Mesendoderm (in vitro differentiated cells): ENCODE results near the gene ADH4.

Source experiments
- DNase-seq: peaks from one replicate; pipeline ENCODE4 v3.0.0; 2013
- H2AK5ac ChIP-seq: 2 replicates; pipeline ENCODE4 v1.6.1; 2013; ENCODE audit warnings: low read length, inconsistent platforms
- H2BK120ac ChIP-seq: 2 replicates; pipeline ENCODE4 v1.6.1; 2013; ENCODE audit warnings: low read depth, mild to moderate bottlenecking, low read length, moderate library complexity, mixed read lengths
- H2BK15ac ChIP-seq: replicated peaks from 2 replicates; pipeline ENCODE4 v1.6.1; 2013; ENCODE audit warnings: low read depth, mild to moderate bottlenecking, moderate library complexity
- H2BK5ac ChIP-seq: 2 replicates; pipeline ENCODE4 v1.6.1; 2013; ENCODE audit warnings: low read length, inconsistent platforms
- H3K18ac ChIP-seq: 2 replicates; pipeline ENCODE4 v1.6.1; 2013; ENCODE audit warnings: mild to moderate bottlenecking, low read length, mixed read lengths
- H3K23ac ChIP-seq: one replicate; pipeline ENCODE4 v1.6.1; 2013; ENCODE audit warnings: low read length
- H3K27ac ChIP-seq: 2 replicates; pipeline ENCODE4 v1.5.1; 2013; ENCODE audit warnings: low read depth, mild to moderate bottlenecking, inconsistent platforms, low read length, moderate library complexity
- H3K27me3 ChIP-seq: 2 replicates; pipeline ENCODE4 v1.6.1; 2013; ENCODE audit warnings: low read length, control low read depth, mild to moderate bottlenecking, inconsistent platforms; ENCODE audit not compliant: insufficient read depth, poor library complexity
- H3K36me3 ChIP-seq: 2 replicates; pipeline ENCODE4 v1.6.1; 2013; ENCODE audit warnings: low read length, inconsistent platforms; ENCODE audit not compliant: control insufficient read depth, insufficient read depth
- H3K4ac ChIP-seq: one replicate; pipeline ENCODE4 v1.6.1; 2013; ENCODE audit warnings: low read depth, mild to moderate bottlenecking, low read length, moderate library complexity
- H3K4me1 ChIP-seq: 2 replicates; pipeline ENCODE4 v1.6.1; 2013; ENCODE audit warnings: low read depth, low read length, inconsistent platforms; ENCODE audit not compliant: control insufficient read depth
- H3K4me2 ChIP-seq: 2 replicates; pipeline ENCODE4 v1.6.1; 2013; ENCODE audit warnings: low read length
- H3K4me3 ChIP-seq: 2 replicates; pipeline ENCODE4 v1.5.1; 2013; ENCODE audit warnings: mild to moderate bottlenecking, low read length
- H3K56ac ChIP-seq: one replicate; pipeline ENCODE4 v1.6.1; 2013; ENCODE audit warnings: low read length
- H3K79me1 ChIP-seq: 2 replicates; pipeline ENCODE4 v1.6.1; 2013; ENCODE audit warnings: low read length, inconsistent platforms
- H3K79me2 ChIP-seq: 2 replicates; pipeline ENCODE4 v1.6.1; 2013; ENCODE audit warnings: mild to moderate bottlenecking, low read length; ENCODE audit not compliant: control insufficient read depth, insufficient read depth
- H3K9ac ChIP-seq: 2 replicates; pipeline ENCODE4 v1.6.1; 2013; ENCODE audit warnings: low read length, inconsistent platforms
- H4K5ac ChIP-seq: one replicate; pipeline ENCODE4 v1.6.1; 2013; ENCODE audit warnings: low read length
- H4K8ac ChIP-seq: one replicate; pipeline ENCODE4 v1.6.1; 2013; ENCODE audit warnings: low read depth, mild to moderate bottlenecking, control low read depth, low read length, moderate library complexity
- WGBS: extraction: QIAGEN DNeasy Blood & Tissue Kit; methylation state at CpG from one replicate; pipeline ENCODE4 v1.1.7; 2013; ENCODE audit warnings: low lambda C conversion rate, missing lambda C conversion rate; ENCODE audit not compliant: insufficient coverage; ENCODE audit errors: extremely low coverage; 5-methylcytosine and 5-hydroxymethylcytosine counted together

ADH4 gene

GRCh38 chr4:99157478-99157935, 13.4 kb upstream of the ADH4 start:
- Histone ChIP-seq H2BK120ac (no peak overlapping the region), H4K5ac (no peak overlapping the region), H3K18ac (no peak overlapping the region), H2BK5ac (no peak overlapping the region), H3K23ac (no peak overlapping the region), H3K4ac (no peak overlapping the region), H3K27ac (no peak overlapping the region), H3K9ac (no peak overlapping the region), H3K56ac (no peak overlapping the region), H3K4me1 (no peaks in the 10 kb centered on the region), H3K79me2 (no peaks in the 10 kb centered on the region), H3K79me1 (no peaks in the 10 kb centered on the region), H3K36me3 (no peaks in the 10 kb centered on the region), H2BK15ac (no peak overlapping the region), H3K4me2 (no peak overlapping the region), H2AK5ac (no peak overlapping the region), H3K4me3 (no peak overlapping the region), H4K8ac (no peak overlapping the region), H3K27me3 (no peaks in the 10 kb centered on the region)
- DNase-seq: no peak
- WGBS: no CpG with 5 or more reads among the region's 3 CpGs

GRCh38 chr4:99156992-99157391, 12.9 kb upstream of the ADH4 start:
- Histone ChIP-seq H3K4ac (no peak overlapping the region), H3K4me2 (no peak overlapping the region), H3K18ac (no peak overlapping the region), H2BK15ac (no peak overlapping the region), H3K79me1 (no peaks in the 10 kb centered on the region), H3K27ac (no peak overlapping the region), H3K4me3 (no peak overlapping the region), H3K9ac (no peak overlapping the region), H2BK5ac (no peak overlapping the region), H3K27me3 (no peaks in the 10 kb centered on the region), H4K5ac (no peak overlapping the region), H3K4me1 (no peaks in the 10 kb centered on the region), H2AK5ac (no peak overlapping the region), H3K23ac (no peak overlapping the region), H2BK120ac (no peak overlapping the region), H3K36me3 (no peaks in the 10 kb centered on the region), H3K79me2 (no peaks in the 10 kb centered on the region), H4K8ac (no peak overlapping the region), H3K56ac (no peak overlapping the region)
- no CpG with 5 or more reads among the region's 1 CpG for WGBS
- no peak for DNase-seq

DNA sequence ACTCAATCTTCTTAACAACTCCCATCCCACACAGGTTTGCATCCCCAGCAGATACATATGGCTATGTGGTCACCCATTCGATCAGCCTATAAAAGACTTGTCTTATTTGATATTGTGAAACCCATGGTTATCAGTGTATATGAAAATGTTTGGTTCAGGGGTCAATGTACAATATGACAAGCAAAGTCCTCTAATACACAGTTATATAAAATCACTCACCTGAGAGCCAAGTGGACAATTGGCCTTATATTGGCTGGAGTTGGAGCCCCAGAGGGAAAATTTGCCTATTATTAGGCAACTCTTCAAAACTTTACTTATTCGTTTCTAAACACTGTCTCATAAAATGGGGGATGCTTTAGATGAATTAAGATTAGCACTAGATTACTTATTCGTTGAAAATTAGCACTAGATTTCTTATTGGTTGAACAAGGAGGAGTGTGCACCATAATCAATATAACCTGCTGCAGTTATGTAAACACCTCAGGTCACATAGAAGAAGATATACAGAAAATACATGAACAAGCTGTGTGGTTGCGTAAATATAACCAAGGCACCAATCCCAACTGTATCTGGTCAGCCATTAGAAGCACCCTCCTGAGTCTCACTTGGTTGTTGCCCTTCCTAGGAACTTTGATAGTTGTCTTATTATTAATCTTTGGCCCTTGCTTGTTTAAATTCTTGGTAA, 10.7 kb upstream of the ADH4 start:
- Histone ChIP-seq H4K8ac (no peak overlapping the region), H3K36me3 (no peaks in the 10 kb centered on the region), H2BK5ac (no peak overlapping the region), H2AK5ac (no peak overlapping the region), H3K56ac (no peak overlapping the region), H3K4me3 (no peak overlapping the region), H3K4me1 (no peaks in the 10 kb centered on the region), H3K79me2 (no peaks in the 10 kb centered on the region), H3K27ac (no peak overlapping the region), H3K23ac (no peak overlapping the region), H2BK120ac (no peak overlapping the region), H3K9ac (no peak overlapping the region), H3K79me1 (no peaks in the 10 kb centered on the region), H3K4ac (no peak overlapping the region), H2BK15ac (no peak overlapping the region), H3K4me2 (no peak overlapping the region), H3K27me3 (no peaks in the 10 kb centered on the region), H3K18ac (no peak overlapping the region), H4K5ac (no peak overlapping the region)
- no CpG with 5 or more reads among the region's 4 CpGs for WGBS
- DNase-seq: no peak

DNA sequence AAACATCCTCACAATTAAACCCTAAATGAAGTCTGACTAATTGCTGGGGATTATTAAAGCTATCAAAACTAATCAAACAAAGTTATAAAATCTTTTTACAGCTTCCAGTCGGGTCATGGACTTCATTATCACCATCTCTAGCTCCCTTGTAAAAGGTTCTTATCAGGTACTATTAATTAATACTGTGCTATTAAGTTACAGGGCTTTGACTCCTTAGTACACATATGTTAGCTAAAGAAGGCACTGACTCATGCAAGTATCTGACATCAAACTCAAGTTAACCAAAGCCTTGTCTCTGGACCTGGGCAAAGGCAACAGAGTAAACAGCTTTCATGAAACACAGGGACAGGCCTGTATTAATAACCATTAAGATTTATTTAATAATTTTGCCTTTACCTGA, 7.9 kb upstream of the ADH4 start:
- H3K23ac ChIP-seq: no peak overlapping the region
- H3K18ac ChIP-seq: no peak overlapping the region
- no peaks in the 10 kb centered on the region for H3K4me1 ChIP-seq
- H3K79me2 ChIP-seq: no peaks in the 10 kb centered on the region
- no peak for DNase-seq
- no peaks in the 10 kb centered on the region for H3K79me1 ChIP-seq
- no peak overlapping the region for H3K4ac ChIP-seq
- H3K36me3 ChIP-seq: no peaks in the 10 kb centered on the region
- H2BK5ac ChIP-seq: no peak overlapping the region
- no peak overlapping the region for H4K5ac ChIP-seq
- no peak overlapping the region for H3K27ac ChIP-seq
- no peak overlapping the region for H4K8ac ChIP-seq
- no peak overlapping the region for H3K4me2 ChIP-seq
- WGBS: no CpG with 5 or more reads among the region's 1 CpG
- no peaks in the 10 kb centered on the region for H3K27me3 ChIP-seq
- H2BK15ac ChIP-seq: no peak overlapping the region
- no peak overlapping the region for H2AK5ac ChIP-seq
- H3K56ac ChIP-seq: no peak overlapping the region
- H3K4me3 ChIP-seq: no peak overlapping the region
- no peak overlapping the region for H3K9ac ChIP-seq
- H2BK120ac ChIP-seq: no peak overlapping the region

GRCh38 chr4:99151452-99151851, 7.4 kb upstream of the ADH4 start:
- H4K5ac ChIP-seq: no peak overlapping the region
- no peak overlapping the region for H3K4ac ChIP-seq
- no peak for DNase-seq
- no peak overlapping the region for H2AK5ac ChIP-seq
- H3K23ac ChIP-seq: no peak overlapping the region
- H3K9ac ChIP-seq: no peak overlapping the region
- no peaks in the 10 kb centered on the region for H3K27me3 ChIP-seq
- H3K36me3 ChIP-seq: no peaks in the 10 kb centered on the region
- H3K56ac ChIP-seq: no peak overlapping the region
- H3K18ac ChIP-seq: no peak overlapping the region
- no peak overlapping the region for H4K8ac ChIP-seq
- H3K4me1 ChIP-seq: no peaks in the 10 kb centered on the region
- H3K27ac ChIP-seq: no peak overlapping the region
- no peak overlapping the region for H3K4me2 ChIP-seq
- WGBS: no CpG with 5 or more reads among the region's 3 CpGs
- H2BK15ac ChIP-seq: no peak overlapping the region
- H2BK5ac ChIP-seq: no peak overlapping the region
- H3K79me2 ChIP-seq: no peaks in the 10 kb centered on the region
- H3K79me1 ChIP-seq: no peaks in the 10 kb centered on the region
- H2BK120ac ChIP-seq: no peak overlapping the region
- no peak overlapping the region for H3K4me3 ChIP-seq

DNA sequence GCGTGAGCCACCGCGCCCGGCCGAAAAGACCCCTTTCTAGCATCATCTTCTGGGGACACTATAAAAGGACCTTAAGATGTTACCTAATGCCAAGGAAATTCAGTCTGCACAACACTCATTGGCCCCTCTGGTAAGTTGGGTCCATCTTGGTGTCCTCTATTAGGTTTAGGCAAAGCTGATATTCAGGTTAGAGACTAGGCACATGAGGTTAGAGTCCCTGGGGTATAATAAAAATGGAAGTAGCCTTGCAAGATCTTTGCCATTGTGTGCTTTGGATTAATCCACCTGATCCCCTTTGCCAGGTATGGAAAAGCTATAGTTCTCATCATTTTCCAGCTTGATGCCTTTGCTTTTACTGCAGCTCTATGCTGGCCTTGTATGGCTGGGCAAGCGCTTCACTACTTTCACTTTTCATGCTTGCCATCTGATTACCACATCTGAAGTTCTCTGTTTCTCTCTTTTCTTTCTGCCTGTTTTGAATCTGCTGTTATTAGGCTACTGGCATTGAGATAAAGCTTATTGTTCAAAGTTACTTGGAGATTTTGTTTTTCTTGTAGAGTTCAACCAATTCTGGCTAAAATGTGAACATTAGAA, 5.4 kb upstream of the ADH4 start:
- Histone ChIP-seq H3K79me1 (no peaks in the 10 kb centered on the region), H3K4me3 (no peak overlapping the region), H2BK120ac (no peak overlapping the region), H4K8ac (no peak overlapping the region), H3K4ac (no peak overlapping the region), H2BK5ac (no peak overlapping the region), H2BK15ac (no peak overlapping the region), H3K27me3 (no peaks in the 10 kb centered on the region), H3K56ac (no peak overlapping the region), H3K27ac (no peak overlapping the region), H2AK5ac (no peak overlapping the region), H3K23ac (no peak overlapping the region), H3K36me3 (no peaks in the 10 kb centered on the region), H4K5ac (no peak overlapping the region), H3K9ac (no peak overlapping the region), H3K79me2 (no peaks in the 10 kb centered on the region), H3K4me1 (no peaks in the 10 kb centered on the region), H3K4me2 (no peak overlapping the region), H3K18ac (no peak overlapping the region)
- WGBS: no CpG with 5 or more reads among the region's 6 CpGs
- no peak for DNase-seq
